Activated CD4-positive, alpha-beta T cell treated with anti-CD3 and anti-CD28 coated beads, Interleukin-2, amount 10 ng/mL, durations not matched to agents 7 days and 5 days (primary cell): ENCODE data around the gene TEAD4. TPM values are rescaled to one million over a fixed set of nuclear protein-coding genes. Genes with fewer than 3 reads are reported as not detected.

Source experiments
- CTCF ChIA-PET: fragments of 350-600 bp; sonication (Branson Sonifier 250); formaldehyde crosslinking; loops from one replicate; lab custom pipeline; 2021; ENCODE audit warnings: antibody characterized with exemption; lab: Charles Lee
- POLR2A ChIA-PET: fragments of 350-600 bp; sonication (Branson Sonifier 250); formaldehyde crosslinking; loops from one replicate; lab custom pipeline; 2021; ENCODE audit warnings: antibody characterized with exemption; lab: Charles Lee
- DNase-seq: peaks from one replicate; pipeline ENCODE4 v3.0.0-alpha.2; 2020
- H3K27ac Mint-ChIP-seq: one replicate; pipeline ENCODE4 v1.8.0; 2021; ENCODE audit warnings: mild to moderate bottlenecking, moderate library complexity, mixed read lengths
- H3K27me3 Mint-ChIP-seq: one replicate; pipeline ENCODE4 v1.8.0; 2021; ENCODE audit warnings: mixed read lengths
- H3K36me3 Mint-ChIP-seq: one replicate; pipeline ENCODE4 v1.8.0; 2021; ENCODE audit warnings: low read depth, mixed read lengths
- H3K4me1 Mint-ChIP-seq: one replicate; pipeline ENCODE4 v1.8.0; 2021; ENCODE audit warnings: mixed read lengths
- H3K4me3 Mint-ChIP-seq: one replicate; pipeline ENCODE4 v1.8.0; 2021; ENCODE audit warnings: mild to moderate bottlenecking, moderate library complexity, mixed read lengths
- H3K9me3 Mint-ChIP-seq: one replicate; pipeline ENCODE4 v1.8.0; 2021; ENCODE audit warnings: mixed read lengths
- total RNA-seq, 2 experiments: library from RNA; stranded (reverse); gene quantifications; one replicate each; pipeline ENCODE4 v1.2.3, GENCODE V29; 2021

Gene TEAD4
- under 1 TPM; 0.69 to 1.00 TPM for total RNA-seq

DNA sequence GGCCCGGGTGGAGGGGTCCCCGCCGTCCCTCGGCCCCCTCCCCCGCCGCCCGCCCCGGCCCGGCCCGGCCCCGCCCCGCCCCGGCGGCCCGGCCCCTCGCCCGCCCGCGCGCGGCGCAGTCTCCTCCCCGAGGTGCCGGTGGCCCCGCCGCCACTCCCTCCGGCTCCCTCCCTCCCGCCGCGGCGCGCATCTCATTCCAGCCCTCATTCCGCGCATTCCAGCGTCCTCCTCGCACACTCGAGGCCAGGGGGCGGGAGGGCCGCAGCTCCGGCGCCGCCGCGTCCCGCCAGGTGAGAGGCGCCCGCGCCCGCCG lies at the start of gene TEAD4:
Gene TEAD4 (plus strand): TSS at position 206 of the 313 bp plus-strand sequence.
- Mint-ChIP-seq H3K4me1 (peaks cover 20% of the 10 kb centered on the region), H3K27me3 (peaks cover 56% of the 10 kb centered on the region), H3K4me3 (peak within 1 kb of the TSS; percentile 85), H3K27ac (no peak within 1 kb of the TSS), H3K36me3 (peaks cover 2% of the 10 kb centered on the region), H3K9me3 (no peaks in the 10 kb centered on the region)
- peak; percentile 9 for DNase-seq
- POLR2A ChIA-PET, result no interaction called here
- CTCF ChIA-PET, result no interaction called here

DNA sequence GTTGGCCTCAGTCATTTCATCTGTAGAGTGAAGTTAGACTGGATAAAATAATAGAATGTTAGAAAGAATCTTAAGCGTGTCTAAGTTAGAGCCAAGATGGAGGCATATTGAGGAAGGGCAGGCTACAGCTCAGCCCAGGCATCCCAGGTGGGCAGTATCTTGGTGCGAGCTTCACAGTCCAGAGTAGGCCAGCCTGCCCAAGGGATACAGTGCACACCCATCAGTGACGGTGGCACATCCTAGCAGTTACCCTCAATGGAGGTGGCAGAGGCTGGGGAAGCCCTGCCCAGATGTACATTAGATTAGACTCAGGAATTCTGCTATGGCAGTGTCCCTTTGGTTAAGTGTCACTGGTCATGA lies 47.0 kb upstream of the TEAD4 start:
- Mint-ChIP-seq H3K27me3 (no peaks in the 10 kb centered on the region), H3K9me3 (no peaks in the 10 kb centered on the region), H3K36me3 (no peaks in the 10 kb centered on the region), H3K4me3 (no peak overlapping the region), H3K4me1 (no peaks in the 10 kb centered on the region), H3K27ac (no peak overlapping the region)
- POLR2A ChIA-PET, result no interaction called here
- CTCF ChIA-PET, result interaction anchor here (0.6 kb wide), 1 partner anchor 90 kb away, joined by 4 read pairs; no protein-coding TSS in a partner anchor
- no peak for DNase-seq

- CTCF ChIA-PET, result interaction anchor here (0.6 kb wide), 1 partner anchor 100 kb away, joined by 4 read pairs; no protein-coding TSS in a partner anchor
- Mint-ChIP-seq H3K27me3 (no peaks in the 10 kb centered on the region), H3K9me3 (no peaks in the 10 kb centered on the region), H3K4me1 (no peaks in the 10 kb centered on the region), H3K4me3 (no peak overlapping the region), H3K36me3 (peaks cover 6% of the 10 kb centered on the region), H3K27ac (no peak overlapping the region)
- DNase-seq, result no peak
- POLR2A ChIA-PET, result no interaction called here
Measured at GRCh38 chr12:2919249-2919648, 39.9 kb upstream of the TEAD4 start.

DNA sequence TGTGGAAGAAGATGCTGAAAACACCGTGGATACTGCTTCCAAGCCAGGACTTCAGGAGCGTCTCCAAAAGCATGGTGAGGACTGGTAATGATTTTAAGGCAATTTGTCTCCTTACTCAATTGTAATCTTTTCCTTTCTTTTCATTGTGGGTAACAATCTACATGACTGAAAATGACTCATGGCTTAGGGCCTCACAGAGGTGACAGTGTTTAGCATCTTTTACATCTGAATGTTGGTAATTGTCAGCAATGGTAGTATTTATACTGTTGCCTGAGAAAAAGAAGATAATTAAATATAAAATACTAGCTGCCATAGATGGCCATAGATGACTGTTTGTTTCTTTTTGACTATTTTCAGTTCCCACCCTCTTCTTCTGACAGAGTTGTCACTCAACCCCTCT lies 36.9 kb upstream of the TEAD4 start:
- Mint-ChIP-seq H3K4me1 (no peaks in the 10 kb centered on the region), H3K4me3 (no peak overlapping the region), H3K27ac (no peak overlapping the region), H3K36me3 (peaks cover 9% of the 10 kb centered on the region), H3K9me3 (no peaks in the 10 kb centered on the region), H3K27me3 (no peaks in the 10 kb centered on the region)
- ChIA-PET POLR2A (no interaction called here), CTCF (interaction anchor here (0.6 to 1.2 kb wide), 3 partner anchors 22 to 43 kb away, joined by 3 to 4 read pairs (median 3); partner anchors contain the start of gene TULP3)
- no peak for DNase-seq

DNA sequence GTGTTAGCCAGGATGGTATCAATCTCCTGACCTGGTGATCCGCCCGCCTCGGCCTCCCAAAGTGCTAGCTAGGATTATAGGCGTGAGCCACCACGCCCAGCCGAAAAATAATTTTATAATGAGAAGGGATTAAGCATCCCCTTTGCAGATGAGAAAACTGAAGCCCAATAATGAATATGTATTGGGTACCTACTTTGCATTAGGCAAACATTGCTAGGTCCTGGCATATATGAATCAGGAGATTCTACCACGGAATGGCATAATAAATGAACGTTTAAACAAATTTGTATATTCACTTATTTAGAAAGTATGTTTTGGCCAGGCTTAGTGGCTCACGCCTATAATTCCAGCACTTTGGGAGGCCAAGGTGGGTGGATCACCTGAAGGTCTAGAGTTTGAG lies 36.1 kb upstream of the TEAD4 start:
- CTCF ChIA-PET, result interaction anchor here (0.7 to 1.2 kb wide), 2 partner anchors 22 to 43 kb away, joined by 3 to 4 read pairs; no protein-coding TSS in a partner anchor
- Mint-ChIP-seq H3K27me3 (no peaks in the 10 kb centered on the region), H3K4me1 (no peaks in the 10 kb centered on the region), H3K4me3 (no peak overlapping the region), H3K27ac (no peak overlapping the region), H3K36me3 (peaks cover 9% of the 10 kb centered on the region), H3K9me3 (no peaks in the 10 kb centered on the region)
- POLR2A ChIA-PET, result no interaction called here
- no peak for DNase-seq

- no peak for DNase-seq
- Mint-ChIP-seq H3K9me3 (no peaks in the 10 kb centered on the region), H3K36me3 (peaks cover 9% of the 10 kb centered on the region), H3K27ac (no peak overlapping the region), H3K4me3 (no peak overlapping the region), H3K27me3 (no peaks in the 10 kb centered on the region), H3K4me1 (no peaks in the 10 kb centered on the region)
- ChIA-PET CTCF (interaction anchor here (0.6 kb wide), 2 partner anchors 692 to 1216 kb away, joined by 3 to 5 read pairs; no protein-coding TSS in a partner anchor), POLR2A (no interaction called here)
Measured at GRCh38 chr12:2924019-2924418, 35.2 kb upstream of the TEAD4 start.

DNA sequence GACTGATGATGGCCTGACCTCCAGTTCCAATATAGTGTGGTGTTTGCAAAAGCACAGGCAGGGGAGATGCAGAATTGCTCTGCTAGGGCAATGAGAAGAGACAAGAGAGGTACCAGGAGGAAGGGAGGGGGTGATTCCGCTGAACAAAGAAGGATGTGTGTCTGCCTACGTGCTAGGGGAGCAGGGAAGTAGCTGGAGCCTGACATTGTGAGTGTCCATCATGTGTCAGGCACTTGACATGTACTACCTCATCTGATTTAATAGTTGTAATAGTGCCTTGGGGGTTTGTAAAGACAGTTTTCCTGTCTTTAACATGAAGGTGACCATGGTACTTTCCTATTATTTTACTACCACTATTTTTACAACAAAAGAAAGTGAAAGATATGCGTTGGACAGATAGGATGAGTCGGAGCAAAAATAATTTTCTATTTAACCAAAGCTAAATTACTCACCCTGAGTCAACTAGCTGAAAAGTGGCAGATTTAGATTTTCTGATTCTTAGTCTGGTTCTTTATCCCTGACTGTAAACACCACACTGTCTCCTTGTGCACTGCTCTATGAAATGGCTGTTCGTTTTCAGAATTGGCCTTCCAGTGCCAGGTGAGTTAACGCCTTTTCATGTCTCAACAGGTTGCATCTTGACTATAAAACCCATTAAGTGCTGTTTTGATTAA lies 33.7 kb upstream of the TEAD4 start:
- ChIA-PET CTCF (interaction anchor here (0.7 kb wide), 2 partner anchors 19 to 123 kb away, joined by 3 to 5 read pairs; no protein-coding TSS in a partner anchor), POLR2A (no interaction called here)
- DNase-seq, result no peak
- no peaks in the 10 kb centered on the region for H3K27me3 Mint-ChIP-seq
- no peaks in the 10 kb centered on the region for H3K9me3 Mint-ChIP-seq
- H3K36me3 Mint-ChIP-seq, result peaks cover 9% of the 10 kb centered on the region
- H3K4me3 Mint-ChIP-seq, result no peak overlapping the region
- no peaks in the 10 kb centered on the region for H3K4me1 Mint-ChIP-seq
- H3K27ac Mint-ChIP-seq, result no peak overlapping the region

DNA sequence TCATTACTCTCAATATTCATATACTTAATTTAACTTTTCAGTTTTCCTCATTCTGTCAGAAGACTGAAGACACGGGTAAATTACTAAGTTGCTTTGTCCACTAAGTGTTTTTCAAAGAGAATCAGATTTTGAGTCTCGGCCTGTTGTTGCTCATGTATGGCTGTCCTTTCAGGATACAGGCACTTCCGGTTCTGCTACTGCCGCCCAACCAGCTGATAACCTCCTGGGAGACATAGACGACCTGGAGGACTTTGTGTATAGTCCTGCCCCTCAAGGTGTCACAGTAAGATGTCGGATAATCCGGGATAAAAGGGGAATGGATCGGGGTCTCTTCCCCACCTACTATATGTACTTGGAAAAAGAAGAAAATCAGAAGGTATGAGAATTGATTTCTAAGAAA lies 28.3 kb upstream of the TEAD4 start:
- no peak for DNase-seq
- no peak overlapping the region for H3K27ac Mint-ChIP-seq
- no peak overlapping the region for H3K4me3 Mint-ChIP-seq
- no peaks in the 10 kb centered on the region for H3K27me3 Mint-ChIP-seq
- no peaks in the 10 kb centered on the region for H3K9me3 Mint-ChIP-seq
- no peaks in the 10 kb centered on the region for H3K4me1 Mint-ChIP-seq
- peaks cover 3% of the 10 kb centered on the region for H3K36me3 Mint-ChIP-seq
- CTCF ChIA-PET, result no interaction called here
- POLR2A ChIA-PET, result no interaction called here

DNA sequence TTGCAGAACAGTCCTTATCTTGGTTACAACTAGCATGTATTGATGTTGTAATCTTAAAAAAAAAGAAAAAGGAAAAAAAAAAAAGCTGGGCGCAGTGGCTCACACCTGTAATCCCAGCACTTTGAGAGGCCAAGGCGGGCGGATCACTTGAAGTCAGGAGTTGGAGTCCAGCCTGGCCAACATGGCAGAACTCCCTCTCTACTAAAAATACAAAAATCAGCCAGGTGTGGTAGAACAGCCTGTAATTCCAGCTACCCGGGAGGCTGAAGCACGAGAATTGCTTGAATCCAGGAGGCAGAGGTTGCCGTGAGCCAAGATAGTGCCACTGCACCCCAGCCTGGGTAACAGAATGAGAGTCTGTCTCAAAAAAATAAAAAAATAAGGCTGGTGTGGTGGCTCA lies 25.6 kb upstream of the TEAD4 start:
- Mint-ChIP-seq H3K36me3 (no peaks in the 10 kb centered on the region), H3K9me3 (no peaks in the 10 kb centered on the region), H3K4me1 (no peaks in the 10 kb centered on the region), H3K27ac (no peak overlapping the region), H3K4me3 (no peak overlapping the region), H3K27me3 (no peaks in the 10 kb centered on the region)
- DNase-seq, result no peak
- POLR2A ChIA-PET, result no interaction called here
- CTCF ChIA-PET, result interaction anchor here (1.9 kb wide), 1 partner anchor 11 kb away, joined by 8 read pairs; no protein-coding TSS in a partner anchor

DNA sequence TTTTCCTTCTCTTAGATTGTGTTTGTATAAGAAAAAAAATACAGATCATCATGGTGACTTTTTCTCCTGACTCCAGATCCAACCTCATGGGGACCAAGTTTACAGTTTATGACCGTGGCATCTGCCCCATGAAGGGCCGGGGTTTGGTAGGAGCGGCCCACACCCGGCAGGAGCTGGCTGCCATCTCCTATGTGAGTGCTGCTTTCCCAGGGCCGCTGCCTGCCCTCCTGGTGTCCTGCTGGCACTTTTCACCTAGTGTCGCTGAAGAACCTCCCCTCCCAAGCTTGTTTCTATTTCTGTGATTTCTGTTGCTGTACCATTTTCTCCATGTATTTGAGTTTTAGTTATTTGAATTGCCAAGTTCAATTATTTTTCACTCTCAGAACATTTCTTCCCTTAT lies 24.8 kb upstream of the TEAD4 start:
- ChIA-PET POLR2A (no interaction called here), CTCF (interaction anchor here (0.6 kb wide), 1 partner anchor 113 kb away, joined by 3 read pairs; no protein-coding TSS in a partner anchor)
- Mint-ChIP-seq H3K36me3 (no peaks in the 10 kb centered on the region), H3K4me1 (no peaks in the 10 kb centered on the region), H3K27me3 (no peaks in the 10 kb centered on the region), H3K4me3 (no peak overlapping the region), H3K9me3 (no peaks in the 10 kb centered on the region), H3K27ac (no peak overlapping the region)
- DNase-seq, result no peak

- no peak for DNase-seq
- H3K27me3 Mint-ChIP-seq, result no peaks in the 10 kb centered on the region
- no peaks in the 10 kb centered on the region for H3K9me3 Mint-ChIP-seq
- POLR2A ChIA-PET, result no interaction called here
- H3K27ac Mint-ChIP-seq, result no peak overlapping the region
- no peak overlapping the region for H3K4me3 Mint-ChIP-seq
- CTCF ChIA-PET, result no interaction called here
- H3K36me3 Mint-ChIP-seq, result no peaks in the 10 kb centered on the region
- H3K4me1 Mint-ChIP-seq, result no peaks in the 10 kb centered on the region
Measured at GRCh38 chr12:2936301-2936700, 22.9 kb upstream of the TEAD4 start.

GRCh38 chr12:2937500-2937899 lies 21.7 kb upstream of the TEAD4 start:
- CTCF ChIA-PET, result interaction anchor here (0.7 kb wide), 1 partner anchor 791 kb away, joined by 3 read pairs; no protein-coding TSS in a partner anchor
- DNase-seq, result no peak
- H3K4me1 Mint-ChIP-seq, result no peaks in the 10 kb centered on the region

DNA sequence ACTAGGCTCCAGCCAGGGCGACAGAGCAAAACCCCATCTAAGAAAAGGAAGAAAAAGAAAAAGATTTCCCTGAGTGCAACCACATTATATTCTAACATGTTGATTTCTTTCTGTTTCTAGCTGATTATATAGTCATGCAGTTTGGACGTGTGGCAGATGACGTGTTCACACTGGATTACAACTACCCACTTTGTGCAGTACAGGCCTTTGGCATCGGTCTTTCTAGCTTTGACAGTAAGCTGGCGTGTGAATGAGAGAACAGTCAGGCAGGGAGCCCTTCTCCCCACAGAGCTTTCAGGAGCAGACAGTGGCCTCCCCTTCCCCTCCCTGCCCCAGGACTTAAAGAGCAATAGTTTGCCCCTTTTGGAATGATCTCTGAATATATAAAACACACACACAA lies 20.0 kb upstream of the TEAD4 start:
- ChIA-PET CTCF (interaction anchor here (0.6 to 1.6 kb wide), 3 partner anchors 36 to 285 kb away, joined by 3 read pairs; no protein-coding TSS in a partner anchor), POLR2A (no interaction called here)
- Mint-ChIP-seq H3K27ac (no peak overlapping the region), H3K27me3 (no peaks in the 10 kb centered on the region), H3K4me1 (no peaks in the 10 kb centered on the region), H3K9me3 (no peaks in the 10 kb centered on the region), H3K4me3 (no peak overlapping the region), H3K36me3 (no peaks in the 10 kb centered on the region)
- no peak for DNase-seq

More at GRCh38 chr12:2937500-2937899, 21.7 kb upstream of the TEAD4 start:
- POLR2A ChIA-PET, result no interaction called here
- Mint-ChIP-seq H3K36me3 (no peaks in the 10 kb centered on the region), H3K4me3 (no peak overlapping the region), H3K27ac (no peak overlapping the region), H3K27me3 (no peaks in the 10 kb centered on the region), H3K9me3 (no peaks in the 10 kb centered on the region)
